ENCODE measurements around the gene THAP10. TPM values are rescaled to one million over a fixed set of nuclear protein-coding genes. Genes with fewer than 3 reads are reported as not detected.

The THAP10 gene
- polyA plus RNA-seq, 1 donor from 2014 or later = 6.6 TPM

GRCh38 chr15:70833422-70833821 lies 58.8 kb downstream of the THAP10 start:
- Histone ChIP-seq H3K9ac (ENCODE audit: low read length) (no peak overlapping the region), H3K36me3 (ENCODE audit: insufficient read depth, low read length) (no peaks in the 10 kb centered on the region), H3F3A (ENCODE audit: insufficient read depth, low read length, poor library complexity, severe bottlenecking) (no peaks in the 10 kb centered on the region), H3K4me2 (ENCODE audit: low read length) (no peak overlapping the region), H2AFZ (ENCODE audit: low read depth, low read length) (no peak overlapping the region), H4K20me1 (ENCODE audit: insufficient read depth) (no peaks in the 10 kb centered on the region), H3K9me2 (ENCODE audit: insufficient read depth, low read length) (no peaks in the 10 kb centered on the region), H3K27ac (ENCODE audit: low read length) (no peak overlapping the region), H3K4me3 (ENCODE audit: low read length) (no peak overlapping the region), H3K79me2 (replicated peaks; ENCODE audit: insufficient read depth, low read length) (no peaks in the 10 kb centered on the region), H3K27me3 (ENCODE audit: insufficient read depth, low read depth, low read length) (no peaks in the 10 kb centered on the region), H3K9me3 (ENCODE audit: low read length) (no peaks in the 10 kb centered on the region)
- no peak for TF ChIP-seq MXI1 (conservative IDR thresholded peaks at IDR 0.05; ENCODE audit: poor library complexity, severe bottlenecking)
- no peak for TF ChIP-seq RAD21 (conservative IDR thresholded peaks at IDR 0.05)
- TF ChIP-seq TAF1 (IDR thresholded peaks at IDR 0.05; ENCODE audit: low read depth) = no peak

GRCh38 chr15:70832176-70832575 lies 60.1 kb downstream of the THAP10 start:
- H3K9me2 ChIP-seq (ENCODE audit: insufficient read depth, low read length) = no peaks in the 10 kb centered on the region
- H3K9me3 ChIP-seq (ENCODE audit: low read length) = no peaks in the 10 kb centered on the region
- H3K4me2 ChIP-seq (ENCODE audit: low read length) = no peak overlapping the region
- H4K20me1 ChIP-seq (ENCODE audit: insufficient read depth) = no peaks in the 10 kb centered on the region
- no peaks in the 10 kb centered on the region for H3K27me3 ChIP-seq (ENCODE audit: insufficient read depth, low read depth, low read length)
- no peak overlapping the region for H3K4me3 ChIP-seq (ENCODE audit: low read length)
- no peak overlapping the region for H3K27ac ChIP-seq (ENCODE audit: low read length)
- no peak overlapping the region for H2AFZ ChIP-seq (ENCODE audit: low read depth, low read length)
- TF ChIP-seq RAD21 (conservative IDR thresholded peaks at IDR 0.05) (no peak), MXI1 (conservative IDR thresholded peaks at IDR 0.05; ENCODE audit: poor library complexity, severe bottlenecking) (no peak), EZH2 (IDR thresholded peaks at IDR 0.05; ENCODE audit: borderline replicate concordance, insufficient read depth, low read length, poor library complexity, severe bottlenecking) (no peak), SMC3 (conservative IDR thresholded peaks at IDR 0.05; ENCODE audit: poor library complexity) (no peak), EP300 (conservative IDR thresholded peaks at IDR 0.05; ENCODE audit: poor library complexity, severe bottlenecking) (no peak), POLR2AphosphoS5 (IDR thresholded peaks at IDR 0.05) (no peak), CTCF (IDR thresholded peaks at IDR 0.05; ENCODE audit: poor library complexity, severe bottlenecking) (no peak)
- H3K79me2 ChIP-seq (replicated peaks; ENCODE audit: insufficient read depth, low read length) = no peaks in the 10 kb centered on the region
- no peaks in the 10 kb centered on the region for H3K36me3 ChIP-seq (ENCODE audit: insufficient read depth, low read length)
- H3F3A ChIP-seq (ENCODE audit: insufficient read depth, low read length, poor library complexity, severe bottlenecking) = no peaks in the 10 kb centered on the region
- no peak overlapping the region for H3K9ac ChIP-seq (ENCODE audit: low read length)

Other genes with a start within 250 kb of the THAP10 start
- gene UACA, start 128.9 kb downstream of the THAP10 start, polyA plus RNA-seq = 0.10 and 5.1 TPM in 2 replicates
- 18.2 and 20.4 TPM in 2 replicates for gene LARP6, start 38.3 kb downstream of the THAP10 start, polyA plus RNA-seq
- gene LRRC49, start 393 bp upstream of the THAP10 start, polyA plus RNA-seq = 117 and 141 TPM in 2 replicates
- 0.46 and 1.3 TPM in 2 replicates for gene THSD4, start 223.0 kb upstream of the THAP10 start, polyA plus RNA-seq

Measured in neural cell (in vitro differentiated cells).